Gastroesophageal sphincter (tissue), 4 donors: ENCODE results near the gene DENND5B. TPM values are rescaled to one million over a fixed set of nuclear protein-coding genes. Genes with fewer than 3 reads are reported as not detected.

Experiments used
- ATAC-seq: fragments of 150-250 bp; one replicate; pipeline ENCODE4 v1.9.1; 2016; ENCODE audit warnings: mild to moderate bottlenecking, moderate library complexity
- H3K27ac ChIP-seq, 4 donors: fragments of 200-600 bp; sonication (generic) in 3 of 4; 1 replicate in 3 of 4; 2 replicates in 1 of 4; pipeline ENCODE4 v1.5.1; 2016 to 2019
- H3K27me3 ChIP-seq: fragments of 200-600 bp; sonication (generic); one replicate; pipeline ENCODE4 v1.5.1; 2019
- H3K36me3 ChIP-seq, 2 donors: fragments of 200-600 bp; sonication (generic); one replicate each; pipeline ENCODE4 v1.5.1; 2019; ENCODE audit warnings: control low read depth in 1 of 2
- H3K4me1 ChIP-seq, 3 donors: fragments of 200-600 bp; sonication (generic); 1 replicate in 2 of 3; 2 replicates in 1 of 3; pipeline ENCODE4 v1.5.1; 2016 to 2019; ENCODE audit warnings: control low read depth in 2 of 3
- H3K4me3 ChIP-seq, 2 donors: fragments of 200-600 bp; sonication (generic); one replicate each; pipeline ENCODE4 v1.5.1; 2019; ENCODE audit warnings: mild to moderate bottlenecking in 1 of 2, moderate library complexity in 1 of 2
- H3K9me3 ChIP-seq, 3 donors: fragments of 200-600 bp; sonication (generic); one replicate each; pipeline ENCODE4 v1.5.1; 2017 to 2019; ENCODE audit warnings: control low read depth in 2 of 3
- EP300 ChIP-seq: sonication (generic); formaldehyde crosslinking; IDR thresholded peaks from one replicate; pipeline ENCODE4 v1.6.1; 2017; ENCODE audit warnings: antibody characterized with exemption, mild to moderate bottlenecking
- POLR2A ChIP-seq, 2 donors: fragments of 450-650 bp; IDR thresholded peaks; one replicate each; pipeline ENCODE4 v1.6.1; 2017; ENCODE audit warnings: antibody characterized with exemption in 2 of 2, mild to moderate bottlenecking in 2 of 2, moderate library complexity in 1 of 2
- POLR2AphosphoS5 ChIP-seq: sonication (generic); formaldehyde crosslinking; IDR thresholded peaks from one replicate; pipeline ENCODE4 v1.6.1; 2017; ENCODE audit warnings: antibody characterized with exemption
- WGBS, 2 donors: methylation state at CpG; one replicate each; pipeline ENCODE4 v1.1.5; 2018; ENCODE audit warnings: low coverage in 1 of 2; 5-methylcytosine and 5-hydroxymethylcytosine counted together
- small RNA-seq, 4 donors: library from RNA; depleted of rRNA; stranded (forward); fragments of <200 nt; gene quantifications; one replicate each; pipeline ENCODE3, GENCODE V24; 2016
- total RNA-seq, 4 donors: library from RNA; depleted of rRNA; stranded (reverse); fragments of >200 nt; gene quantifications; one replicate each; pipeline ENCODE4 v1.1.0, GENCODE V29; 2016
- TF ChIP-seq, protein P1 (sequence below), 4 experiments: fragments of 200-600 bp in 2 of 4; fragments of 450-650 bp in 2 of 4; sonication (generic) in 1 of 4; IDR thresholded peaks; one replicate each; pipeline ENCODE4 v1.5.1; 2017 to 2019; ENCODE audit warnings: antibody characterized with exemption in 4 of 4, mild to moderate bottlenecking in 2 of 4, moderate library complexity in 2 of 4

Gene DENND5B
- total RNA-seq, 4 donors from 2014 or later = 14.7 to 40.8 (median 17.7) TPM

DNA sequence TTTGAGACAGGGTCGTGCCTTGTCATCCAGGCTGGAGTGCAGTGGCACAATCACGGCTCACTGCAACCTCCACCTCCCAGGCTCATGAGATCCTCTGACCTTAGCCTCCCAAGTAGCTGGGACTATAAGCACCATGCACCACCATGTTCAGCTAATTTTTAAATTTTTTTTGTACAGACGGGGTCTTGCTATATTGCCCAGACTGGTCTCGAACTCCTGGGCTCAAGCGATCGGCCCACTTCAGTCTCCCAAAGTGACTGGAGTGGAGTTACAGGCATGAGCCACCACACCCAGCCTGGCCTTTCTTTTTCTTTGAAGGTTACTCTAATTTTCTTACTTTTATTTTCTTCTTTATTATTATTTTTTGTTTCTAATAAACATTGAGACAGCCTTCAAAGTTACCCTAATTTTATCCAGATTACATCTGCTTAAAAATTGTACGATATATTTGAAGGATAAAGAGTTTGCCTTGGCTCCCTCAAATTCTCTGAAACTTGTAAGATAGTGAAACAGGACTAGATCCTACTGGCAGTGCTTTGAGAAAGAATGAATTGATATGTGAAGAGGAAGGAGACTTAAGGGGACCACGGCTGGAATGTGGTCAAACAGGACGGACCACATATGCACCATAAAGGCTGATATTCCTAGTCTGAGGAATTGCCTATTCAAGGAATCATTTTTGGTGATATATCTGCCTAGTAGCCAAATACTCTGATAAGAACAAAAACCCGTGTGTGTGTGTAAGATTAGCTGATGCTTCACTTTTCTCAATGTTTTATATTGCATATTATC is 250.9 kb downstream of the DENND5B start:
- no peak overlapping the region for H3K27ac ChIP-seq
- H3K36me3 ChIP-seq = no peaks in the 10 kb centered on the region
- no peaks in the 10 kb centered on the region for H3K27me3 ChIP-seq
- 80% methylated on average over 5 to 9 of the region's 10 CpGs for WGBS, 2 donors
- no peak overlapping the region for H3K4me3 ChIP-seq
- no peaks in the 10 kb centered on the region for H3K4me1 ChIP-seq
- H3K9me3 ChIP-seq = no peaks in the 10 kb centered on the region
- TF ChIP-seq POLR2AphosphoS5 (no peak), EP300 (no peak), POLR2A (IDR thresholded peaks at IDR 0.05) (no peak)
- TF ChIP-seq, protein P1, sequence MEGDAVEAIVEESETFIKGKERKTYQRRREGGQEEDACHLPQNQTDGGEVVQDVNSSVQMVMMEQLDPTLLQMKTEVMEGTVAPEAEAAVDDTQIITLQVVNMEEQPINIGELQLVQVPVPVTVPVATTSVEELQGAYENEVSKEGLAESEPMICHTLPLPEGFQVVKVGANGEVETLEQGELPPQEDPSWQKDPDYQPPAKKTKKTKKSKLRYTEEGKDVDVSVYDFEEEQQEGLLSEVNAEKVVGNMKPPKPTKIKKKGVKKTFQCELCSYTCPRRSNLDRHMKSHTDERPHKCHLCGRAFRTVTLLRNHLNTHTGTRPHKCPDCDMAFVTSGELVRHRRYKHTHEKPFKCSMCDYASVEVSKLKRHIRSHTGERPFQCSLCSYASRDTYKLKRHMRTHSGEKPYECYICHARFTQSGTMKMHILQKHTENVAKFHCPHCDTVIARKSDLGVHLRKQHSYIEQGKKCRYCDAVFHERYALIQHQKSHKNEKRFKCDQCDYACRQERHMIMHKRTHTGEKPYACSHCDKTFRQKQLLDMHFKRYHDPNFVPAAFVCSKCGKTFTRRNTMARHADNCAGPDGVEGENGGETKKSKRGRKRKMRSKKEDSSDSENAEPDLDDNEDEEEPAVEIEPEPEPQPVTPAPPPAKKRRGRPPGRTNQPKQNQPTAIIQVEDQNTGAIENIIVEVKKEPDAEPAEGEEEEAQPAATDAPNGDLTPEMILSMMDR (IDR thresholded peaks at IDR 0.05) = no peak
- no peak for ATAC-seq

DNA sequence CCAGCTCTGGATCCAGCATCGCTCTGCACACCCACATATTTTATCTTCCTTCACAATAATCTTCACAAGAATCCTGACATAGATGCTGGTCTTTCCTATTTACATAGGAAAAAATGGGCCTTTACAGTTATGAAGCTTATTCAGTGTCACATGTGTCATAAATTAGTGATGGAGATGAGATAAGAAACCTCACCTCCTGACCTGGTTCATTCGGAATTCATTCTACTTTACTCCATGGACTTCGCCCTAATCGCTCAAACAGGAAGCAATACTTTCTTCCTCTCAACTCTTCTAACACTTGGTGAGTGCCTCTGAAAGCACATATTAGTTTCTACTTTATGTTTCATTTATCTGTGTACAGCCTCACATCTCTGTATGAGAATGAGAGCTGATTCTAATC is 253.0 kb downstream of the DENND5B start:
- no peak overlapping the region for H3K27ac ChIP-seq
- H3K4me1 ChIP-seq = no peaks in the 10 kb centered on the region
- no peak overlapping the region for H3K4me3 ChIP-seq
- WGBS, 2 donors = 74 to 100% methylated on average over 3 to 4 of the region's 4 CpGs
- no peaks in the 10 kb centered on the region for H3K9me3 ChIP-seq
- TF ChIP-seq EP300 (no peak), POLR2AphosphoS5 (no peak), POLR2A (IDR thresholded peaks at IDR 0.05) (no peak)
- TF ChIP-seq, protein P1 (IDR thresholded peaks at IDR 0.05) = no peak
- ATAC-seq = no peak
- H3K27me3 ChIP-seq = no peaks in the 10 kb centered on the region
- H3K36me3 ChIP-seq = no peaks in the 10 kb centered on the region

Small RNA genes lying within 50 kb of the gene (small RNA-seq; reads per million reads assigned to genes)
- gene RF00019 (0 reads per million in 4 donors), gene RF00026 (0 reads per million in 4 donors), gene RNU5F-4P (0 reads per million in 4 donors), gene RNU6-618P (0 to 0.18 (median 0) reads per million in 4 donors), gene RPL31P50 (0 reads per million in 4 donors)

Other genes starting within 250 kb of the DENND5B start
- gene ETFBKMT, start 68.6 kb upstream of the DENND5B start, total RNA-seq = 1 to 10 TPM; 2.4 to 6.1 (median 3.2) TPM
- gene AMN1, start 137.9 kb upstream of the DENND5B start, total RNA-seq = 10 to 100 TPM in 2 of 4 donors, 1 to 10 TPM in 2; 7.5 to 19.3 (median 9.6) TPM